ENCODE results near the gene LDB3.

- TF ChIP-seq POLR2AphosphoS5 (IDR thresholded peaks at IDR 0.05; ENCODE audit: borderline replicate concordance, low read depth, low read length) (peak; percentile 47; the same call in 1 of the 2 replicates), EZH2 (IDR thresholded peaks at IDR 0.05) (no peak)
Observed at GRCh38 chr10:86747796-86748581, 79.7 kb downstream of the LDB3 start.

Data from SK-N-MC (cell line).